Esophagus muscularis mucosa (tissue), 4 donors: ENCODE measurements around the gene MVB12B.

Experiments used
- CTCF ChIP-seq, 3 experiments: fragments of 200-600 bp in 2 of 3; fragments of 450-650 bp in 1 of 3; sonication (generic) in 2 of 3; IDR thresholded peaks; one replicate each; pipeline ENCODE4 v1.5.1; 2017 to 2019; ENCODE audit warnings: antibody characterized with exemption in 3 of 3, mild to moderate bottlenecking in 2 of 3, moderate library complexity in 1 of 3
- EP300 ChIP-seq: sonication (generic); formaldehyde crosslinking; IDR thresholded peaks from one replicate; pipeline ENCODE4 v1.6.1; 2017; ENCODE audit warnings: antibody characterized with exemption
- POLR2A ChIP-seq: fragments of 450-650 bp; IDR thresholded peaks from one replicate; pipeline ENCODE4 v1.6.1; 2017; ENCODE audit warnings: antibody characterized with exemption, moderate library complexity, mild to moderate bottlenecking, low read depth
- POLR2AphosphoS5 ChIP-seq, 2 donors: sonication (generic); formaldehyde crosslinking; IDR thresholded peaks; one replicate each; pipeline ENCODE4 v1.6.1; 2017; ENCODE audit warnings: antibody characterized with exemption in 2 of 2

DNA sequence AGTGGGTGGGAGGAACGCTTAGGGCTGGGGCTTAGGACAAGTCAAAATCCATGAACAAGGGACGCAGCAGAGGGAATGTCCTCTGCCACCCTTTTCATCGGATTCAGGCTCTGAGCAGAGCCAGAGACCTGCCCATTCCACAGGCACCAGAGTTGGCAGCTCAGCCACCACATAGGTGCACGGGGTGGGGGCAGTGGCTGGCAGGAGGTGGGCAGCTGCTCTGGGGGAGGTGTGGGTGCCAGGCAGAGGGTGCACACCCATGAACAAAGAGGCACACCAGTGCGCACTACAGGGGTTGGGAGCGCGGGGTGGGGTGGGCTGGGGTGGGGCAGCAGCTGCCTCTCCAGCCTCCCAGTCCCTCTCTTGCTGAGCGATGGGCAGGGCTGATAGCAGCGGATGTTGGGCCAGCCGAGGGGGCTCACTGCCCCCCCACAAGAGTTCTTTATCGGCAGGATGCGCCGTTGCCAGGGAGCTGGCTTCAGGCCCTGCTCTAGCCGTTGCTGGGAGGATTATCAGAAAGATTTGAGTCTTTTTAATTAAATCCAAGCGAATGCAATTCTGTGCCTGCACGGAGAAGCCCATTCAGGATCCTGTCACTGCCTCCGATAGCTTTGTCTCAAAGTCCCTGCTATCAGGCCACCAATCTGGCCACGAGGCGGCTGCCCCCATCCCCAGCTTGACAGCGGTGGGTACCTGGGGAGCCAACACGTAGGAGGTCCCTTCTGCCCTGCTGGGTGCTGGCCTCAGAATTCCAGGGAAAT lies 222.8 kb downstream of the MVB12B start:
- TF ChIP-seq POLR2A (no peak), POLR2AphosphoS5 (IDR thresholded peaks at IDR 0.05) (no peak), CTCF (IDR thresholded peaks at IDR 0.05) (no peak), EP300 (no peak)
